ENCODE results near the gene USP32.
A peak's percentile ranks its signal among the peaks of the same experiment; 100 is the strongest.
"Not testable (repeated sequence)": the region's sequence is repeated elsewhere in the genome, so short reads cannot be mapped to it uniquely, and the experiment has no call there.

The USP32 gene

GRCh38 chr17:60369727-60370126, 22.2 kb downstream of the USP32 start:
- DNase-seq: no peak

- DNase-seq: peak in 1 of 2 experiments; percentile 27
Observed at GRCh38 chr17:60363700-60364405, 28.1 kb downstream of the USP32 start.

- no peak for DNase-seq
Observed at GRCh38 chr17:60362329-60362728, 29.6 kb downstream of the USP32 start.

- no peak for DNase-seq
Observed at GRCh38 chr17:60361889-60362288, 30.0 kb downstream of the USP32 start.

- DNase-seq: no peak
Observed at GRCh38 chr17:60359415-60359814, 32.5 kb downstream of the USP32 start.

- DNase-seq: no peak
Observed at GRCh38 chr17:60358606-60359225, 33.2 kb downstream of the USP32 start.

GRCh38 chr17:60356940-60357339, 35.0 kb downstream of the USP32 start:
- no peak for DNase-seq

- no peak for DNase-seq
Observed at GRCh38 chr17:60355663-60356594, 36.0 kb downstream of the USP32 start.

- DNase-seq: no peak
Observed at GRCh38 chr17:60354223-60354622, 37.7 kb downstream of the USP32 start.

GRCh38 chr17:60353773-60354172, 38.2 kb downstream of the USP32 start:
- no peak for DNase-seq

GRCh38 chr17:60352569-60352968, 39.4 kb downstream of the USP32 start:
- no peak for DNase-seq

GRCh38 chr17:60352071-60352470, 39.9 kb downstream of the USP32 start:
- DNase-seq: no peak

- no peak for DNase-seq
Observed at GRCh38 chr17:60351012-60351695, 40.8 kb downstream of the USP32 start.

- DNase-seq: no peak
Observed at GRCh38 chr17:60348616-60349015, 43.3 kb downstream of the USP32 start.

GRCh38 chr17:60345233-60345632, 46.7 kb downstream of the USP32 start:
- DNase-seq: no peak

GRCh38 chr17:60342492-60342891, 49.4 kb downstream of the USP32 start:
- not testable (repeated sequence) for DNase-seq

GRCh38 chr17:60335289-60335688, 56.6 kb downstream of the USP32 start:
- DNase-seq: no peak

GRCh38 chr17:60333628-60334031, 58.3 kb downstream of the USP32 start:
- DNase-seq: no peak

GRCh38 chr17:60333072-60333471, 58.9 kb downstream of the USP32 start:
- DNase-seq: not testable (repeated sequence)

- no peak for DNase-seq
Observed at GRCh38 chr17:60332574-60332973, 59.4 kb downstream of the USP32 start.

GRCh38 chr17:60330731-60331130, 61.2 kb downstream of the USP32 start:
- no peak for DNase-seq

- no peak for DNase-seq
Observed at GRCh38 chr17:60328679-60329078, 63.3 kb downstream of the USP32 start.

GRCh38 chr17:60327901-60328273, 64.0 kb downstream of the USP32 start:
- no peak for DNase-seq

All from Kasumi-1 (cell line).